B cell (primary cell): Measurements from ENCODE around the gene KRT82.

ENCODE experiments used
- CTCF ChIP-seq: fragments of 200-600 bp; IDR thresholded peaks from one replicate; pipeline ENCODE4 v1.8.0; 2022; ENCODE audit warnings: antibody characterized with exemption, mild to moderate bottlenecking
- EZH2 ChIP-seq: IDR thresholded peaks from 2 replicates; pipeline ENCODE4 v1.6.1; 2012; ENCODE audit warnings: borderline replicate concordance, low read depth, mild to moderate bottlenecking, moderate library complexity, low read length; ENCODE audit not compliant: insufficient read depth, poor library complexity, severe bottlenecking

GRCh38 chr12:52439845-52440244, 33.7 kb upstream of the KRT82 start:
- TF ChIP-seq CTCF (no peak), EZH2 (no peak)
